GDM1 (cell line): ENCODE results near the gene DLG2.

Experiments used
- DNase-seq: peaks from one replicate; lab custom pipeline; 2025; lab: John Stamatoyannopoulos, UW

The DLG2 gene

DNA sequence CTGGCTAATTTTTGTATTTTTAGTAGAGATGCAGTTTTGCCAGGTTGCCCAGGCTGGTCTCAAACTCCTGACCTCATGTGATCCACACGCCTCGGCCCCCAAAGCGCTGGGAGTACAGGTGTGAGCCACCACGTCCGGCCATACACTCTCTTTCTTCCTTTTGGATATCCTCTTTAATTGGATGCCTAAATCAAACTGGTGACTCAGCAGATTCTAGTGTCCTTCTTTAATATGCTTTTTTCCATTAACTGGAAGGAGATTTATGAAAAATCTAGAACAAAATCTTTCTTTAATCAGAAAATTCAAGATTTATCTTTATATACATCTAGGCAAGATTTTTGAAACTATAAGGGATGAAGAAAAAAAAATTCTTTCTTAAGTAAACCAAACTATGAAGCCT is 1371.7 kb downstream of the DLG2 start:
- DNase-seq = no peak

DNA sequence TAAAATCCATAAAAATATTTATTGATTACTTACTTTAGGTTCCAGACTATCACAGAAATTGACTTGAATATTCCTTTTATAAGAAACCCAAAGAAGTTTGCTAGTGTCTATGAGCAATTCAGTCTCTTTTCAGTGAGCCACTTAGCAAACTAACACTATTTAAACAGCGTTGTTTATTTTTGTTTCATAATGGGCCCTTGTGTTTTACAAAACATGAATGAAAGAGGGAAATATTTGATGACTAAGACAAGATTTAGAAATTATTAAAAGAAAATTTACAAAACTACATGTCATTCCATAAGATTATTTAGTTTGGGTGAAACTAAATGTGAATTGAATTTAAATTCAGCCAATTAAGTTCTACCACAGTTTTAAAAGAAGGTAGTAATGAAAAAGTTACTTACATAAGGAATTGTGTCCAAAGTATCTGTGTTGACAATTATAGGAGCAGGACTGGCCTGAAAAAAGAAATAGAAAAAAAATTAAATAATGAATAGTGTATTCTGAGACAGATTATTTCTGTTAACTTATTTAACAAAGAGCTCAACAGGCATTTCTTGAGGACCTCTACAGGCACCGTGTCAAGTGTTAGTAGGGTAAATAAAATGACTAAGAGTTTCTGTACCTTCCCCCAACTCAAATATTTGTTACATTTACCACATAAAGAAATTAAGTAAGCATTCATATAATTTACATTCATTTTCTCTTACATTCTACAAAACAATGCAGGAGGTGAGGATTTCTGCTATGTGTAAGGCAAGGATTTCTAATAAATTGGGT is 1376.1 kb downstream of the DLG2 start:
- DNase-seq = no peak

DNA sequence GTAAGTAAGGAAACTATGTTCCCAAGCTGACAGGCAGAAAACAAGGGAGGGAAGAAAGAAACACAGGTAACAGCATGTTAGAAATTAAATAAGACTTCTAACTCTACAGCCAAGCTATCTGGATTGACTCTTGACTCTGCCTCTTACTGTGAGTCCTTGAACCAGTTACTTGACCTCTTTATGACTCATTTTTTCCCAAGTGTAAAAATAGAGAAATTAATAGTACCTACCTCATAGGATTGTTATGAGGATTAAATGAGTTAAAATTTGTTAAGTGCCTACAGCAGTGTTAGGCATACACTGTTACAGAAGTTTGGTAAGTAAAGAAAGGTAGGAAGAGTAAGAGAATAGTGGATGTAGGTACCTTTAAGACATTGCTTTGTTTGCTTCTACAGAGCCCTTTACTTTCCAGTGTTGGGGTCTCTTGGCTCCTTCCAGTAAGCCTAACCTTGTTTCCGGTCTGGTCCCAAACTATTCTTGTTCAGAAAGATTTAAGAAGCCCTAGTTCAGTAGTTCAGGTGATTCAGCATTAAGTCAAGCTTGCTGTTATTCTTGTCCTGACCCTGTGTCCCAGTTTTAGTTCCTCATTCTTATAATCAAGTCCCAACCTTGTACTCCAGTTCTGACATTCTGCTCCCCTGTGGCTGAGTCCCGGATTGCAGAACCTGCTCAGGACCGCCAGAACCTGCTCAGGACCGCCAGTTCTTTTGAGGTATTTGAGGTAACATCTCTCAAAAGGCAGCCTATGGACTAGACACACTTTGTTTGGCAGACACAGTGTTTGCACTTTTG is 1377.6 kb downstream of the DLG2 start:
- DNase-seq = no peak

DNA sequence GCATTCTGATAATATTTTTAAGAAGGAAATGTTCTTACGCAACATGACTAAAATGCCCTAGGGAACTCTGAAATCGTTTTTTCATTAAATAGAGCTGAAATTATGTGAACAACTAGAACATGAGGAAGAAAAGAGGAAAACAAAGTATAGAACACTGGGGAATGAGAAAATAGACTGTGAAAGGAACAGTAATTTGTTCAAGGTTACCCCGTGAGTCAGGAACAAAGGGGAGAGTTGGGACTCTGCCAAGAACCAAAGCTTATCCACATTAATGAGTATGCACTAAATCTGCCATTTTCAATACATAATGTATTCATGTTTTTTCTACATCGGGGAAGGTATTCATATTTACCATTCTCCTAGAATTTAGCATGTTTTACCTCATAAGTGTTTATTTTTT is 1379.2 kb downstream of the DLG2 start:
- no peak for DNase-seq

DNA sequence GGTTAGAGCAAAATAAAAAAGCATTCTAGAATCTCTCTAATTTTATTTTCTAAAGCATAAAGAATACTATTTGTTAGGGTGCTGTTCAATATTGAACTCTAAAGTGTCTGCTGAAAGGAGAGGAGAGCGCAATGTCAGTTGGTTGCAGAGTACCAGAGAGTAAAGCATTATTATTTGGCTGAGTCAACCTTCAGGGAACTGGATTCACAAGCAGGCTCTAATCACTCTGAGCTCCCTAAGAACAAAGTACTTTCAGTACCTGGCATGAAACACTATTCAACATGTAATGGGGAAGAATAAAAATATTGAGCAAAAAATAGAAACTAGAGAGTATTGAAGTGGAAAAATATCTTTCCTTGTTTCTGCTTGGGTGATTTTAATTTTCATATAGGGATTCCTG is 1380.0 kb downstream of the DLG2 start:
- no peak for DNase-seq

DNA sequence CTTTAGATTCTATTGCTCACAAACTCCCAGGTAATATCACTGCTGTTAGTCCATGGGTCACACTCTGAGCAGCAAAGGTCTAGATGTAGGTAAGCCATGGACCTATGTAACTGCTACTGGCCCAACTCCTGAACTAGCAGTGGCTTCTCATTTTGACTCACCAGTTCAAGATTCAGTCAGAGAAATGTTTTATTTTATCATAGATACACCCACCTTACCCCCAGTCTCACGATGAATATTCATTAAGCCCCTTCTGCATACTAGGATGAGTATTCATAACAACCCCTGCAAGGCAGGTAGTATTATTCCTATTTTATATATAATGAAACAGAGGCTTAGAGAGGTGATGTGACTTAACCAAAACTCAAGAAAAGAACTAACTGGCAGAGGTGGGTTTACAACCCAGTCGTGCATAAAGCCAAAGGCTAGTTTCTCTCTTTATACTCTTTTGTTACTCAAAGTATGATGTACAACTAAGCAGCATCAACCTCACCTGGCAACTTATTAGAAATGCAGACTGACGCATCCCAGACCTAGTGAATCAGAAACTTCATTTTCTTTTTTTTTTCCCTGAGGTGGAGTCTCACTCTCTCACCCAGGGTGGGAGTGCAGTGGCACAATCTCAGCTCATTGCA is 1383.4 kb downstream of the DLG2 start:
- no peak for DNase-seq

DNA sequence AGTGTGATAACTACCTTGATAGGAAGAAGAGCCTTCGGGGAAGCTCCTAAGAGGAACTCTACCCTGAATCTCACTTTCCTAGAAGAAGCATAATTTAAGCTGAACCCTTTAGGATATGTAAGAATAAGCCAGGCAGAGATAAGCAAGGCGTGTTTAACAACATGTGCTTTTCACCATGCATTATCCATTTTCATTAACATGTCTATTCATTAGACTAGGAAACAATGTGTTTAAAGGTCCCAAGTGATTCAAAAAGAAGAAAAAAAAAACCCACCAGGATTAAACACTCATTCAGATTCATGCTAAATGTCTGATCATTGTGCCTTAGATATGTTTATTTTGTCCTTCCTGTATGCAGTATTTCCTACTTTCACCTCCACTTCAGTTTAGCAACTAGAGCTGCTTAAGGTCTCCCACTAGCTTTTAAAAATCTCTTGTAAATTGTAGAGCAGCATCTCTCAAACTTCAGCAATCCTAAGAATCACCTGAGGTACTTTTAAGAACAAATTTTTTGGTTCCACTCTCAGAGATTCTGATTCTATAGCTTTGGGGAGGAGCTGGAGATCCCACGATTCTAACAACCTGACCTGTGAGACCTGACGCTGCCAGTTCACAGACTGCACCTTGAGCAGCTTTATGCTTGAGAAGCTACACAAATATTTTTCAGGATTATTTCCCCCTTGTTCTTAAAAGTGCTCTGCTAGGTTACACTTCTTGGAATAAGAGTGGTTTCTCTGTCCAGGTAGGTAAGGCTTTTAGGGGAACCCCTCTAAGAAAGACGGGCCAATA is 1385.6 kb downstream of the DLG2 start:
- no peak for DNase-seq

DNA sequence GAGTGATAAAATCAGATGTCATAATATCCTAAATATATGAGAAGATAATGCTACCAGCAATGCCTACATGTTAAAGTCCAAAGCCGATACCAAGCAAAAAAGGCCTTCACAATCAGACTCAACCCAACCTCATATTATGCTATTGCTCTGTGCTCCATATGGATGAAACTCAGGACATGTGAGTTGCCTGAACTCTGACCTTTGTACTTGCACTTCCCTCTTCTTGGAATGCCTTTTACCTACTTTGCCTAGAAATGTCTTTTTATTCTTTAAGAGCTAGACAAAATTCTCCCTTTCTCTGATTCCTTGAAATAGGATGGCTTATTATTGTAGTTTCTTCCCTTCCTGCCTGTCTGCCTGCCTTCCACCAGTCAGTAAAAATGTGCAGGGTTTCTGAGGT is 1386.3 kb downstream of the DLG2 start:
- no peak for DNase-seq

DNA sequence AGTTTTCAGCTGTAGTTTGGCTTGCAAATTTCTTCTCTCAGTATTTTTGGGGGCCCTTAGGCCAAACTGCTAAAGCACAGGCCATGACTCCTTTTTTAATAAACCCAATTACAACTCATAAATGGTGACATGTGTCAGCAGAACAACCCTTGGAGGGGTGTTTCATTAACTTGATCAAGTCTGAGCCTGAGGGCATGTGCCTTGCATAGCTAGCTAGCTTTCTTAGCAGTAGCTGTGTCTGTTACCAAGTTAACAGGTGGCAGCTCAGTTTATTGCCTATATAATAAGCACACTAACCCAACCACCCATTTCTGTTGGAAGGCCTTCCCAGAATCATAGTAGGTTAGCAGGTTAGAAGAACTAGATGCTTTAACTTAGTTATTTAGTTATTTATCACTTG is 1390.7 kb downstream of the DLG2 start:
- no peak for DNase-seq

DNA sequence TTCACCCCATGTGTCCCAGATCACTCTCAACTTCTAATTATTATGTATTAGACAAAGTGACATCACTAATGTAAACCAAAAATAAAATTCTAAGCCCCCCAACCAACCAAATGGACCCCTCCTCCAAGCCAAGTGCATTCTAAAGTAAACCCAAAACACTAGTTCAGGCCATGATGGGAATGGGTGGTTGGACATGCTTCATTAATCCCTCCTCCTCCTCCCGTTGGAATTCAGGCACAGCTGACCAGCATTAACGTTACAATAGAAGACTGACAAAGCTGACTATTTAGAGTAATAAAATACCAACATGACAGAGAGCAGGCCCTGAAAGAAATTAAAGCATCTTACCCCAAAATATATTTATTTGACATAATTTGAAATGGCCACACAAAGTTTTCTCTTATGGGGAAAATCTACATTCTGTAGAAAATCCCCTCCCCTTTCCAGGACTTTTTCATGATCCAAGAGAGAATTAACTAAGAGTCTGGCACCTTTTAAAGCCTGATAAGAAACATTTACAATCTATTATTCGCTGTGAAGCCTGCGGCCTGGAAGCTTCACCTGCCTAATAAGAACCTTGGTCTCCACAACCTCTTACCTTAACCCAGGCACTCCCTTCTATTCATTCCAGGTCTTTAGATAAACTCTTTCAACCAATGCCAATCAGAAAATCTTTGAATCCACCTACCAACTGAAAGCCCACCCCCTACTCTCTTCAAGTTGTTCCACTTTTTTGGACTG is 1392.5 kb downstream of the DLG2 start:
- no peak for DNase-seq

DNA sequence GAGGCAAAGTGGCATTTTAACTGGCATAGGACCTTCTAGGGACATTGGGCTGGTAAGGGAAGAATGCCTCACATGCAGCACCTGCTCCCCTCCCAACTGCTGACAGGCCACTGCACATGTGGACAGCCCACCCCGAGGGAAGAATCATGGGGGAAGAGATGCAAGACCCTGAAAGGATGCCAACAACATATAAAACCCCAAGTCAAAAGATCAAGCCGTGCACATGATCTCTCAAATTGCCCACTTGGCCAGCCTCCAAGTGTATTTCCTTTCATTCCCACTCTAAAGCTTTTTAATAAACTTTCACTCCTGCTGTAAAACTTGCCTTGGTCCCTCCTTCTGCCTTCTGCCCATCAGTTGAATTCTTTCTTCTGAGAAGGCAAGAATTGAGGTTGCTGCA is 1393.1 kb downstream of the DLG2 start:
- no peak for DNase-seq

DNA sequence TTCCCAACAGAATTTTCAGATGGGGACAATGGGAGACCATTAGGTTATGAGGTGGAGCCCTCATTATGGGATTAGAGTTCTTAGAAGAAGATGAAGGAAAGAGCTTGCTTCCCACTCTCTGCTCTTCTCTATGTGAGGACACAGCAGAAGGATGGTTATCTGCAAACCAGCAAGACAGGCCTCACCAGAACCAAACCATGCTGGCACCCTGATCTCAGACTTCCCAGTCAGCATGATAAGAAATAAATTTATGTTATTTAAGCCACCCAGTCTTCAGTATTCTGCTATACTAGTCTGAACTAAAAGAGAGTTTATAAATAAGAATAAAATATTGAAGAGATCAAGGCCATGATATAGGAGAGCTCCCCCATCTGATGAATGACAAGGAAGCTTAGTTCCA is 1394.6 kb downstream of the DLG2 start:
- DNase-seq = no peak

DNA sequence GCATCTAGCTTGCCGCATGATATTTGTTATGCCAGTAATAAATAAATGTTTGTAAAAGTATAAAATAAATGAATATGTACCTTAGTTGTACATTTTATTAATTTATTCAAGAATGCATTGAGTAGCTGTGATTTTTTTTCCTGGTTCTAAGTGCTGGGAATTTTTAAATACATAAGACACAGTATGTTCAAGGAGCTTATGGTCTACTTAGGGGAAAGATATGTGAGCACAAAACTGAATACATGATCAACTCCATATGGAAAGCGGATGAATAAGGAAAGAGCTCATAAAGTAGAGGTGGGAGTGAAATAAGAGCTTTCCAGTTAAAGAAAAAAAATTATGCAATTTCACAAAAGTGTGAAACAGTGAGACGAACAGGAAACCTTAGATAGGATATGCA is 1396.7 kb downstream of the DLG2 start:
- no peak for DNase-seq

DNA sequence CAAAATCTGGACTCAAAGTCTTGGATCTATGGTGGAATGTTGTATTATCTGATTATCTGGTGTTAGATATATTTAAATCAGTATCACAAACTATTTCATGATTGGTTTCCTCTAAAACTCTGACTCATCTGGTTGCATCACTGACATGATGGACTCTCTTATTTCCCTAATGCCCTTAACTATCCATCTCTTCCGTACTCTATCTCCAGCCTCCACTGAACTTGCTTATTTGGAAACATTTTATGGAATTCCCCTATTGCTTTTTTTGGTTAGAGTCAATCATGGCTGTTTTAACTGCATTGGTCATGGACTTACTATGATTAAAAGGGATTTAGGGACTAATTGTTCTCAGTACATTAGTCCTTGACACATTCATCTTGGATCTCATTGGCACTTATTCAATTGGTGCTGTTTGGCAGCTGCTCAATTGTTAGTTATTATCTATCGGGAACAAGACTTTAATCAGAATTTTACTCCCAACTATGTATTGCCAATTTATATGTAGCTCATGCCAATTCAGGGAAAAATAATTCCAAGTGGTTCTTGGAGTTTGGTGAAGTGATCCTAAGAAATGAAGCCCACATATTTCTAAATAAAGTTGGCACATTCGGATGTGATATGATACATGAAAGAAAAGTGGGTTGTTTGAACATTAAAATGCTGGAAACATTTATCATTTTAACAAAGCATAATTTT is 1399.0 kb downstream of the DLG2 start:
- no peak for DNase-seq

DNA sequence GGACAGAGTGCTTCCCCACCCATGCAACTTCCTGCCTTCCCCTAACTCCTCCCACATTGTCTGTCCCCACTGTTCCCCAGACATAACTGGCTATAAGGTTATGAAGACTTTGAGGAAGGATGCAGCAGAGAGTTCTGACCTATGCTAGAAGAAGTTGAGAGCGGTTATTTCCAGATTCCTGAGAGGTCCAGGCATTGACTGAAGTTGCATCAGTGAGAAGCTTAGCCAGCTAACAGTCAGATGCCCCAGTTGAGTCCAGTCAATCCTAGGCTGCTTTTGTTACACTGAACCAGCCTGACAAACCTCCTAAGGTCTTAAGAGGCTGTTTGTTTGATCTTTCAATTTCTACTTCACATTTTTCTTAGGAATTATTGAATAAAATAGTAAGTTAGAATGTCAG is 1403.1 kb downstream of the DLG2 start:
- no peak for DNase-seq

DNA sequence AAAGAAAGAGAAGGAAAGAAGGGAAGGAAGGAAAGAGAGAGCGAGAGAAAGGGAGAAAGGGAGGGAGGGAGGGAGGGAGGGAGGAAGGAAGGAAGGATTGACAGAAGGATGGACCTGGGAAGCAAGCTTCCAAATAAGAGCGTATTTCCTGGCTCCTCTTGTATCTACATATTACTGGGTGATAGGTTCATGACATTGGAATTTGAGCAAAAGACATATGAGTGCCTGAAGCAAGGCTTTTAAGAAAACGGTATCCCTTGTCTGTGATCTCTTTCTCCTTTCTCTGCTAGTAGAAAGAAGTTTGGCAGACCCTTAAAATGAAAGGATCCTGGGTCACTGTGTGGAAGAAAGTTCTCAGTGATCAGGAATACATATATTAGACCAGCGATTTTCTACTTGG is 1408.8 kb downstream of the DLG2 start:
- DNase-seq = no peak

DNA sequence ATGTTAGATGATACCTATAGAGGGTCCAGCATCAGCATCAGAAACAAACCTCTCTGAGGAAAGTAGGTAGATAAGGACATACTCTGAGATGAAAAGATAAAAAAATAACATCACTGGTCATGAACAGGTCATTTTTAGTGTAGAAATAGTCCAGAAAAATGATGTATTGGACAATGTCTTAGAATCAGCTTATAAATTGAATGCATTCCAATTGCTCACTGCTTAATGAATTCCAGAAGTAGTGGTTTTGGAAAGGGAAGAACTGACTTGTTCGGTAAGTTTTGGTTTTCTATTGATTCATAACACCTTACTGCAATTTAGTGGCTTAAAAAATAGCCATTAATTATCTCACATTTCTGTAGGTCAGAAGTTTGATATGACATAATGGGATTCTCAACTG is 1411.5 kb downstream of the DLG2 start:
- DNase-seq = no peak

DNA sequence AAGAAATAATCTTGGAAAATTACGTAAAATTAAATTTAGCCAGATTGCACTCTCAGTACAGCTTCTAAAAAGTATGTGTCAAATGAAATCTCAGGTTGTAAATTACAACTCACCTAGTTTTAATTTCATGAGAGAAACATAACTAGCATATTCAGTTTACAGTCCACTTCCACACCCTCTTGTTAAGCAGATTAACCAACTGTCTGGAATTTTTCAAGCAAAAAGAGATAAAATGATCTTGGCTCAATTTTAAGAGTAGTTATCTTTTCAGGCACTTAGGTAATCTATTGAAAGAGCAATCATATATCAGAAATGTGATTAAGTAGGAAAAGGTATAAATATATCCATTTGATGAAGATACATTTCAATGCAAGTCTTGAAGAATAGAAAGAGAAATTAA is 1412.6 kb downstream of the DLG2 start:
- no peak for DNase-seq

DNA sequence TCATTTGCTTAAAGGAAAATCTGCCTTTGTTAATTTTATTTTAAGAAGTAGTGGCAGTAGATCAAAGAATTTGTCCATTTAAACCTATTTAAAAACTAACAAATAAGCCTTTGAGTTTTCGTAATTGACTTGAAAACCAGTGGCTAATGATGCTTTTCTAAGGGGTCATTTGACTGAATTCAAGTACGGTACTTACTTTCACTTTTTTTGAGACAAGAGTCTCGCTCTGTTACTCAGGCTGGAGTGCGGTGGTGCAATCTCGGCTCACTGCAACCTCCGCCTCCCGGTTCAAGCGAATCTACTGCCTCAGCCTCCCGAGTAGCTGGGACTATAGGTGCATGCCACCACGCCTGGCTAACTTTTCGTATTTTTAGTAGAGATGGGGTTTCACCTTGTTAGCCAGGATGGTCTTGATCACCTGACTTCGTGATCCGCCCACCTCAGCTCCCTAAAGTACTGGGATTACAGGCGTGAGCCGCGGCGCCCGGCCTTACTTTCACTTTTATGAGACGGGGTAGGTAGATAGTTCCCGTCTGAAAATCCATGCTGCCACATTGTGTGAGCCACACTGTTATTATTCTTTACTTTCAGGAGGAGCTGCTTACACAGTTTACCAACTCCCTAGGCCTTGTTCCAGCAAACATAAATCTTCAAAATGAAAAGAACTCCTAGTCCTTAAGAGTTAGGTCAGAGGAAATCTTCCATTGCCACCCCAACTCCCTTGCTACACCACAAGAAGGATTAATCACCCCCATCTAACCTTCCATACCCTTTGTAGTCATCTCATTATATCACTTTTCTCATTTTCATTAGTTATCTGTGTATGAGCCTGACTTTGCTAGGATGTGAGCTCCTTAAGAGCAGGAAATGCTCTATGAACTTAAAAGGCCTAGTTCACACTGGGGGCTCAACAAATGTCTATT is 1414.4 kb downstream of the DLG2 start:
- DNase-seq = no peak

DNA sequence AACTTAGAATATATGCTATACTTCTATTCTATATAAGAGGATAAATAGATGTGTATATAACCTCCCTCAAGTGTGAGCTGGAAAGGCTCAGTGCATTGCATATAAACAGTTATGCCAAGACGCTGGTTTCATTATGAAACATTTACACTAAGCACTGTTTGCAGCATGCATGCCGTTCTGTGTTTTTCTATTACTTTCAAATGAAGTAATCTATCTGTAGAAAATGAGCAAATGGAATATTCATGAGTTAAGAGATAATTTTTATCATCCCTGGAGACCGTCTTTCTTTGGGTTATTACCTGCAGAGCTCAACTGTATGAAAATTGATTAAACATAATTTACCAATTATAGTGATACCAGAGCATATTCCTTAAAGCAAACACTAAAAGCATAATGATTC is 1415.2 kb downstream of the DLG2 start:
- DNase-seq = no peak
